ENCODE data around the gene CTAG2.
"Not testable (repeated sequence)": the region's sequence is repeated elsewhere in the genome, so short reads cannot be mapped to it uniquely, and the experiment has no call there.

The CTAG2 gene

GRCh38 chrX:154653413-154653812, at the start of gene CTAG2:
Gene CTAG2, minus strand, starts transcription at chrX:154653579. Its CDS starts 64 bp downstream, at chrX:154653515.
- not testable (repeated sequence) for DNase-seq

DNA sequence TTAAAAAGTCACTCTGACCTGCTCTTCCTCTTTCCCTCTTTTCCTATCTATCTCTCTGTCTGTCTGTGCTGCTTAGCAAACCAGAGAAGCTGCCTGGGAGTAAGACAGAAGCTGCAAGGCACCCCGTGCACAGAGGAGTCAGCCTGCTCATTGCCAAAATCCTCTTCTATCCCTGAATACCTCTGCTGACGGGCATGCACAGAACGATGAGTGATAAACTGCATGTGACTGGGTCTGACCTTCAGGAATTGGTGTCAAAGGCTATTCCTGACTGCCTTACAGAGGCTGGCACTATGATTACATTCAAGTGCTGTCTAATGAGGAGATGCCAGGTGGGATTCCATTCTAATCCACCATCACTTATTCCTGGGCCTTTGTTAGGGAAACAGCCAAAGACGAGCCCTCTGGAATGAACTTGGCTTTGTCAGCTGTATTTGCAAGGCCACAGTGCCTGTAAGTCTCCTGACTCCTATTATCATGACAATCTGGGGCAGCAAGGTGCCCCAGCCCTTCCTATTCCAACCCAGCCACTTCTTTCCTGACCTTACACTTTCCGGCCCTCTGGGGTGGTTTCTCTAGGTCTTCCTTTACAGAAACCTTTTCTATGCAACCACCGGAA, 45.4 kb upstream of the CTAG2 start:
- DNase-seq, result no peak

- no peak for DNase-seq
These were observed 43.3 kb upstream of the CTAG2 start for GRCh38 chrX:154696676-154697045.

- no peak for DNase-seq
These were observed 42.7 kb upstream of the CTAG2 start for GRCh38 chrX:154695911-154696675.

- no peak for DNase-seq
These were observed 40.0 kb upstream of the CTAG2 start for GRCh38 chrX:154693394-154693793.

- not testable (repeated sequence) for DNase-seq
These were observed 37.1 kb upstream of the CTAG2 start for GRCh38 chrX:154690438-154690837.

- DNase-seq, result not testable (repeated sequence)
These were observed 18.7 kb upstream of the CTAG2 start for GRCh38 chrX:154672084-154672483.

DNA sequence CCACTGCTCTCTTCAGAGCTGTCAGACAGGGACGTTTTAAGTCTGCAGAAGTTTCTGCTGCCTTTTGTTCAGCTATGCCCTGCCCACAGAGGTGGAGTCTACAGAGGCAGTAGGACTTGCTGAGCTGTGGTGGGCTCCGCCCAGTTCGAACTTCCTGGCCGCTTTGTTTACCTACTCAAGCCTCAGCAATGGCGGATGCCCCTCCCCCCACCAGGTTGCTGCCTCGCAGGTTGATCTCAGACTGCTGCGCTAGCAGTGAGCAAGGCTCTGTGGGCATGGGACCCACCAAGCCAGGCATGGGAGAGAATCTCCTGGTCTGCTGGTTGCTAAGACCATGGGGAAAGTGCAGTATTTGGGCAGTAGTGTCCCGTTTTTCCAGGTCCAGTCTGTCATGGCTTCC, 17.5 kb upstream of the CTAG2 start:
- not testable (repeated sequence) for DNase-seq

- DNase-seq, result no peak
These were observed 8.5 kb upstream of the CTAG2 start for GRCh38 chrX:154661899-154662298.

GRCh38 chrX:154661170-154661569, 7.8 kb upstream of the CTAG2 start:
- DNase-seq, result no peak

- no peak for DNase-seq
These were observed 7.2 kb upstream of the CTAG2 start for GRCh38 chrX:154660541-154660940.

DNA sequence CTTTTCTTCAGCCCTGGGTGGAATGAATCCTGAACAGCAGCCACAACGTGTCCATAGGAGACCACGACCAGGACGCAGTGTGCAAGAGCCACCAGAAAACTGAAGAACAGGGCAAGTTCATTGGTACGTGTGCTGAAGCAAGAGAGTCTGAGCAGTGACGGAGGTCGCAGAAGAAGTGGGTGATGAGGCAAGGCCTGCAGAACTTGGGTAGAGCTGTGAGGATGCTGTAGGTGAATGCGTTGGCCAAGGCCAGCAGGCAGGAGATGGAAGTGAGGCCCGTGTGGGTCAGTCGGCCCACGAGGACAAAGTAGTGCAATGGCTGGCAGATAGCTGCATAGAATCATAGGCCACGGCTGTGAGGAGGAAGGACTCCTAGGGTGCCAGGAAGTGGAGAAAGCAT, 5.6 kb upstream of the CTAG2 start:
- no peak for DNase-seq

- no peak for DNase-seq
These were observed 4.8 kb upstream of the CTAG2 start for GRCh38 chrX:154658187-154658586.

GRCh38 chrX:154657226-154657805, 3.9 kb upstream of the CTAG2 start:
- no peak for DNase-seq

DNA sequence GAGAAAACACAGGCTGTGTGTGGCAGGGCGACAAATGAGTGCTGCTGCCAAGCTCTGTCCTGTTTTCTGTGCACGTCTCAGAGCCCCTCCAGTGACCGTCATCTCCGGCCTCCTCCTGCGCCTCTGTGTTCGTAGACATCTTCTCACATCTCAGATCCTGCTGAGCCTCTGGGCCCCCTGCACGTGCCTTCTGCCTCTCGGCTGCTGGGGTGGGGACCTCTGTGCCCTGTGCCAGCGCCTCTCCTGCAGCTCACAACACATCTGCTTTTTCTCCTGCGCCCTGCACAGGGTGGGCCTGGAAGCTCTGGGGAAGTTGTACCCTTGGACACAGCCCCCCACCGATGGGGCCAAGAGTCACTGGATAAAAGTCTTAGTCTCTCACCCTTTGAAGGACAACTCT, 2.4 kb upstream of the CTAG2 start:
- no peak for DNase-seq

- DNase-seq, result no peak
These were observed 2.0 kb upstream of the CTAG2 start for GRCh38 chrX:154655346-154655745.

DNA sequence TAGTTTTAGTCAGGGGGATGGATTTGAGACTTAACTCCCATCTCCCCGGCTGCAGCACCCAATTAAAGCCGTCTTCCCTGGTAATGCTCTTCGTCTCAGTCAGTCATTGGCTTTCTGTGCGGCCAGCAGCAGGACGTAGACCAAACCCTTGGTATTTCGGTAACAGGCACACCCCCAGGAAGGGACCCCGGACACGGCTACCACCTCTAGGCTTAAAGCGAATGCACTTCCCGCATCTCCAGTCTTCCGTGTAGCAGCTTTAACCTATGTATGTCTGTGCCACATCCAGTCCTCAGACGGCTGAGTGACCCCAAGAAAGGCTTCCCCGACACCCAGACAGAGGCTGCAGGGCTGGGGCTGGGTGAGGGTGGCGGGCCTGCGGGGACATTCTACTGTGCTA, 1.5 kb upstream of the CTAG2 start:
- no peak for DNase-seq

DNA sequence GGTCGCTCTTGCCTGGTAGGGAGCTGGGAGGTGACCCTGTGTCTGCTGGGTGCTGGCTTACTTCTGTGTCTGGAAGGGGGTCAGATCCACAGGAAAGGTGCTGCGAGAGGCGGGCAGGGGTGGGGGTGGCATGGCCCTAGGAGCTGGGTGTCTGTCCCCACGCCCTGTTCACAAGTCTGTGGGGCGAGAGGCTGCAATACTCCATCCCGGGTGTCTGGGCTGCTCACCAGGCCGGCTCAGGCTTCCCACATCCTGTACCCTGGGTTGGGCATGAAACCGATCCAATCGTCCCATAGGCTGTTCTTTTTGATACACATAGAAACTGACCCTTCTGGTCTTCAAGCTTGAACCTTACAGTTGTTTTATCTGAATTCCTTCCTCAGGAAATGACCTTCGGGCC, 993 bp upstream of the CTAG2 start:
- DNase-seq, result no peak

- no peak for DNase-seq
These were observed 354 bp downstream of the CTAG2 start for GRCh38 chrX:154653048-154653401.

GRCh38 chrX:154652311-154653047, 900 bp downstream of the CTAG2 start:
- DNase-seq, result no peak

GRCh38 chrX:154650221-154650510, 3.2 kb downstream of the CTAG2 start:
- no peak for DNase-seq

DNA sequence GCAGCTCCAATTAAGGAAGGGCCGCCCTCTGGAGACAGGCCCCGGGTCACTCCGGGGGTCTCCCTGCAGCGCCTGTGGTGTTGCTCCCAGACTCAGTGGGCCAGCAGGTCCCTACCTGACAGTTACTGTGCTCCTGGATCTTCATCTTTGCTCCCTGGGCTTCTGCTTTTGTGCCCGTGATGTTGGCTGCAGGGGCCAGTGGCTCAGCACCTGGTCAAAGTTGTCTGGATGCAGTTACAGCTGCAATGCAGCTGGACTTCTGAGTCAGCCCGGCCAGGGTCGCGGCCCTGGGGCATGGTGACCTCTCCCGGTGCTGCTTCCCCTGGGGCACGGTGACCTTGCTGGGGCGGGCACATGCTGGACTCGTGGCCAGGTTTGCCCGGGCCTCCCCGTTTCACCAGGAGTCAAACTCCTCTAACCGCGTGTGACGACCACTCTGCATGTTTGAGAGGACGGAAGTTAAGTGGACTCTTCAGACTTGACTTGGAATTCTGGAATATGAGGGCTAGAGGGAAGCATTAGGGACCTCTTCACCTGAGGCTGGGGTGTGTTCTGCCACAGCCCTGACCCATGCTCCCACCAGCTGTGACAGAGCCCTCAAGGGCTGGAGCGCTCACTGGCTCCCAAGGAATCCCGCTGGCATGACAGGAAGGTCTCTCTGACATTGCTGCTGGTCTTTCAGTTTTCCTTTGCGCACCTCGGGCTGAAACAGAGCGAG, 3.7 kb downstream of the CTAG2 start:
- no peak for DNase-seq

DNA sequence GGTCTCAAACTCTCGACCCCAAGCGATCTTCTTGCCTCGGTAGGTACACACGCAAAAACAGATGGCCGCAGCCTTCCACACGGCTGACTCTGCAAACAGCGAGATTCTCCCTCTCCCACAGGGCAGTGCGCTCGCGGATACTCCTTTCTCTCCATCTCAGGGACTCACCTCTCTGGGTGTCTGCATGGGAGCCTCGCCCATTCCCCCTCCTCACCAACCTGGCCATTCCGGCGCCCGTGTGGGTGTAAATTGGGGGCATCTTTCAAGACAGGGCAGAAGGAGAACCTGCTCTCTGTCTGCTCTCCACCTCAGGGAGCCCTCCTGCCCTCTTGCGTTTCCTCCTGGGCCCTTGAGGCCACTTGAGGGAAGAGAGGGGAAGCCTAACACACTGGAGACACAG, 4.4 kb downstream of the CTAG2 start:
- DNase-seq, result no peak
